ENCODE results near the gene KISS1R. TPM values are rescaled to one million over a fixed set of nuclear protein-coding genes. Genes with fewer than 3 reads are reported as not detected.
"Not testable (repeated sequence)": the region's sequence is repeated elsewhere in the genome, so short reads cannot be mapped to it uniquely, and the experiment has no call there.

The KISS1R gene
- total and polyA plus RNA-seq, 9 donors: not detected

DNA sequence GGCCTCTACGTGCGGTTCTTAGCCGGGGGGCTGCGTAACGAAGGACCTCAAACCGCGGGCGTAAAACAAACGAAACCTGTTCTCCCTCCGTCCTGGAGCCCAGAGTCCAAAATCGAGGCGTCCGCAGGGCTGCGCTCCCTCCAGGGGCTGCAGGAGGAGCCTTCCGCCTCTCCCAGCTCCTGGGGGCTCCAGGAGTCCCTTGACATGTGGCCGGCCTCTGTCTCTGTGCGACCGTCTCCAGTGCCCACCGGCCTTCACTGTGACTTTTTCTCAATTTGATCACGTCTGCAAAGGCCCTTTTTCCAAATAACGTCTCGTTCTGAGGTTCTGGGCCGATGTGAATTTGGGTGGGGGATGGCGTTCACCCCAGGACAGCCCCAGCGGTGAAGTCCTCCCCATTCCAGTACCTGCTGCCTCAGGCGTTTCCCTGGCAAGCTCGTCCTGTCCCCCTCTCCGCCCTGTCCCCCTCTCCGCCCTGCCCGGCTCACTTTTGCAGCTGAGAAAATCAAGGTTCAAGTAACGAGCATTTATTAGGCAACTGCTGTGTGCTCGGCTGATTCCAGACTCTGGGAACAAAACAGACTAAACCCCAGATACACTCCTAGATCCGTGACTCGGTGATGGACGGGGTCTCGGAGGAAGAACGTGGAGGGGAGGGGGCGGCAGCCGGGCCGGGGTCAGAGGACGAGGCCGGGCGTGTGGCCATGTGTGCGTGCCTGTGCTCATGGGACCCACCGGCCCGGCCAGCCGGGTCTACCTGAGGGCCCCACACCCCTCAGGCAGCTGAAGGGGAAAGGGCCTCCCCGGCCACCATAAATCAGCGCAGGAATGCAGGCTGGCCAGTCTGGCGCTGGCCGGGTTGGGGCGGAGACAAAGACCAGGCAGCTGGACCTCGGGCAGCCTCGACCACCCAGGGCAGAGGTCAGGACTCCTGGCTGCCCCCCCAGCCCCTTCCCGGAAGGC, 39.0 kb downstream of the KISS1R start:
- Histone ChIP-seq H3K4me3 (ENCODE audit: low read length) (no peak overlapping the region), H3K27me3 (ENCODE audit: control insufficient read depth, insufficient read depth, low read length) (peaks cover 50% of the 10 kb centered on the region), H3K4me1 (ENCODE audit: control insufficient read depth, insufficient read depth, low read length) (peaks cover 33% of the 10 kb centered on the region), H3K36me3 (ENCODE audit: control insufficient read depth, insufficient read depth, low read length) (peaks cover 5% of the 10 kb centered on the region), H3K9me3 (replicated peaks; ENCODE audit: control insufficient read depth, low read depth, low read length) (no peaks in the 10 kb centered on the region), H3K27ac (ENCODE audit: low read length) (no peak overlapping the region)
- 60% methylated on average over 44 of the region's 55 CpGs for WGBS (ENCODE audit: insufficient coverage)
- DNase-seq: no peak

DNA sequence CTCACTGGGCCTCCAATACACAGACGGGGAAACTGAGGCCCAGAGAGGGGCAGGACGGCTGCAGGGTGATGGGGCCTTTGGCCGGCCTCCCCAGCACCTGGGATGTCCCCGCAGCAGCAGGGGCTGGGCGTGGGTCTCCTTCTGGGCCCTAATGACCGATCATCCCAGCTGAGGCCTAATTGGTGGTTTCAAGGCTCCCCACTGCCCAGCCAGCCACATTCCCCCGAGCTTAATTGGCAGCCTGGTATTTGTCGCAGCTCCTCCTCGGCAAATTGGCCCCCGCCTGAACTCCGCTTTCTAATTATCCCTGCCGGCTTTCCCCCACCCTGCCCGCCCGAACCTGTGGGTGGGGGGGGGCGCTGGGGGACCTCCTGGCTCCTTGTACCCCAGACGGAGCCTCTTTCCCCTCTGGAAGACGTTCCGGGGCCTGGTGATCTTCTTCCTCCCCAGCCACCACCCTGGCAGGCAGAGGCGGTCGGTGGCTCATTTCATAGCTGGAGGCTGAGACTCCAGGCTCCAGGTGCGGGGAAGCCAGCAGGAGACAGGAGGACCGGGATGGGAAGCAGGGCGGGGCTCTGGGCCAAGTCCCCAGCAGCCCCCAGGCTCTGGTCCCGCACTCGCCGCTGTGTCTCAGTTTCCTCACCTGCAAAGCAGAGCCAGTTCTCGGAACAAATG, 39.8 kb downstream of the KISS1R start:
- no peaks in the 10 kb centered on the region for H3K9me3 ChIP-seq (replicated peaks; ENCODE audit: control insufficient read depth, low read depth, low read length)
- WGBS (ENCODE audit: insufficient coverage): 38% methylated on average over 9 of the region's 27 CpGs
- no peak overlapping the region for H3K4me3 ChIP-seq (ENCODE audit: low read length)
- H3K4me1 ChIP-seq (ENCODE audit: control insufficient read depth, insufficient read depth, low read length): peaks cover 33% of the 10 kb centered on the region
- H3K36me3 ChIP-seq (ENCODE audit: control insufficient read depth, insufficient read depth, low read length): peaks cover 5% of the 10 kb centered on the region
- H3K27me3 ChIP-seq (ENCODE audit: control insufficient read depth, insufficient read depth, low read length): peaks cover 50% of the 10 kb centered on the region
- H3K27ac ChIP-seq (ENCODE audit: low read length): no peak overlapping the region
- no peak for DNase-seq

DNA sequence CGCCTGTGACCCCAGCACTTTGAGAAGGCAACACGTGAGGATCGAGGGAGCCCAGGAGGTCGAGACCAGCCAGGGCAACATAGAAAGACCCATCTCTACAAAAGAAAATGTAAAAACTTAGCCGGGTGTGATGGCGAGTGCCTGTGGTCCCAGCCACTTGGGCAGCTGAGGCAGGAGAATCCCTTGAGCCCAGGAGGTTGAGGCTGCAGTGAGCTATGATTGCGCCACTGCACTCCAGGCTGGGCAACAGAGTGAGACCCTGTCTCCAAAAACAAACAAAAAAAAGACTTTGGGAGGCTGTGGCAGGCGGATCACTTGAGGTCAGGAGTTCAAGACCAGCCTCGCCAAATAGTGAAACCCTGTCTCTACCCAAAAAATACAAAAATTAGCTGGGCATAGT, 40.4 kb downstream of the KISS1R start:
- not testable (repeated sequence) for H3K27ac ChIP-seq (ENCODE audit: low read length); H3K9me3 ChIP-seq (replicated peaks; ENCODE audit: control insufficient read depth, low read depth, low read length); DNase-seq; H3K36me3 ChIP-seq (ENCODE audit: control insufficient read depth, insufficient read depth, low read length); H3K4me3 ChIP-seq (ENCODE audit: low read length)
- 74% methylated on average over 3 of the region's 9 CpGs for WGBS (ENCODE audit: insufficient coverage)
- Histone ChIP-seq H3K27me3 (ENCODE audit: control insufficient read depth, insufficient read depth, low read length) (peaks cover 47% of the 10 kb centered on the region), H3K4me1 (ENCODE audit: control insufficient read depth, insufficient read depth, low read length) (peaks cover 27% of the 10 kb centered on the region)

DNA sequence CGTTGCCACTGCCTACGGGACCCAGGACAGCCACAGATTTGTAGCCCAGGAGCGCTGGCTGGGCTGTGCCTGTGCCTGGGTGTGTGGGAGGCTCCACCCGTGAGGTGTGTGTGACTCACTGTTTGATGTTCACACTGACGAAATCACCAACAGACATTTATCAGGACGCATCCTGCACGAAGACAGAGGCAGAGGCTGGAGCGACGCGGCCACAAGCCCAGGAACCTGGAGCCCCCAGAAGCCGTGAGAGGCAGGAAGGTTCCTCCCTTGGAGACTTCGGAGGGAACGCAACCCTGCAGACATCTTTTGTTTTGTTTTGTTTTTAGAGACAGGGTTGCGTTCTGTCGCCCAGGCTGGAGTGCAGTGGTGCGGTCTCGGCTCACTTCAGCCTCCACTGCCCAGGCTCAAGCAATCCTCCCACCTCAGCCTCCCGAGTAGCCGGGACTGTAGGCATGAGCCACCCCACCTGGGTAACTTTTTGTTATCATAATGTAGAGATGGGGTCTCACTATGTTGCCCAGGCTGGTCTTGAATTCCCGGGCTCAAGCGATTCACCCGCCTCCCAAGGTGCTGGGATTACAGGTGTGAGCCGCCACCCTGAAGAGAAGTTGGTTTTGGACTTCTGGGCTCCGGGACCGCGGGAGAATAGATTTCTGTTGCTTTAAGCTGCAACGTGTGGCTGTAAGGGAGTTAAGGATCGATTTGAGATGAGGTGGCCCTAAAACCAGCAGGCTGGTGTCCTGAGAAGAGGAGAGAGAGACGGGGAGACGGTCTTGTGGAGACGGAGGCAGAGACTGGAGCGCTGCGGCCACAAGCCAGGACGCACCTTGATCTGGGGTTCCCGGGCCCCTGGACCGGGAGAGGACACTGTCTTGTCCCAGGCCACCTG, 42.1 kb downstream of the KISS1R start:
- peaks cover 32% of the 10 kb centered on the region for H3K27me3 ChIP-seq (ENCODE audit: control insufficient read depth, insufficient read depth, low read length)
- DNase-seq: no peak
- no peak overlapping the region for H3K27ac ChIP-seq (ENCODE audit: low read length)
- H3K4me1 ChIP-seq (ENCODE audit: control insufficient read depth, insufficient read depth, low read length): peaks cover 18% of the 10 kb centered on the region
- WGBS (ENCODE audit: insufficient coverage): 85% methylated on average over 28 of the region's 36 CpGs
- no peak overlapping the region for H3K4me3 ChIP-seq (ENCODE audit: low read length)
- no peaks in the 10 kb centered on the region for H3K9me3 ChIP-seq (replicated peaks; ENCODE audit: control insufficient read depth, low read depth, low read length)
- H3K36me3 ChIP-seq (ENCODE audit: control insufficient read depth, insufficient read depth, low read length): peaks cover 6% of the 10 kb centered on the region

DNA sequence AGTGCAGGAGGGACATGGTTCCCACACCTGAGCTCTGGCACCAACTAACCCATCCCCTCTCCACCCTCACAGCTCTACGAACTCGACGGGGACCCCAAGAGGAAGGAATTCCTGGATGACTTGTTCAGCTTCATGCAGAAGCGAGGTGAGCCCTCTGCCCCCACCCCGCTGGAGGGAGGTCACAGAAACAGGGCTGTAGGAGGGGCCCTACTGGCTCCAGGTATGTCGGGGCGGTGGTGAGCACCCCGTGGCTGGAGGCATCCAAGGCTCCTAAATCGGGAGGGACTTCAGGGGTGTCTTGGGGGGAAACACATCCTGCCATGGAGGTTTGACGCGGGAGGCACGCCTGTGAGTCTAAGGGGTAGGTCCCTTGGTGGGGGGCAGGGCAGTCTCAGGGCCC, 42.9 kb downstream of the KISS1R start:
- no peaks in the 10 kb centered on the region for H3K9me3 ChIP-seq (replicated peaks; ENCODE audit: control insufficient read depth, low read depth, low read length)
- H3K27ac ChIP-seq (ENCODE audit: low read length): no peak overlapping the region
- peaks cover 14% of the 10 kb centered on the region for H3K36me3 ChIP-seq (ENCODE audit: control insufficient read depth, insufficient read depth, low read length)
- no peak for DNase-seq
- no peak overlapping the region for H3K4me3 ChIP-seq (ENCODE audit: low read length)
- H3K27me3 ChIP-seq (ENCODE audit: control insufficient read depth, insufficient read depth, low read length): peaks cover 25% of the 10 kb centered on the region
- 82% methylated on average over 7 of the region's 12 CpGs for WGBS (ENCODE audit: insufficient coverage)
- H3K4me1 ChIP-seq (ENCODE audit: control insufficient read depth, insufficient read depth, low read length): peaks cover 18% of the 10 kb centered on the region

DNA sequence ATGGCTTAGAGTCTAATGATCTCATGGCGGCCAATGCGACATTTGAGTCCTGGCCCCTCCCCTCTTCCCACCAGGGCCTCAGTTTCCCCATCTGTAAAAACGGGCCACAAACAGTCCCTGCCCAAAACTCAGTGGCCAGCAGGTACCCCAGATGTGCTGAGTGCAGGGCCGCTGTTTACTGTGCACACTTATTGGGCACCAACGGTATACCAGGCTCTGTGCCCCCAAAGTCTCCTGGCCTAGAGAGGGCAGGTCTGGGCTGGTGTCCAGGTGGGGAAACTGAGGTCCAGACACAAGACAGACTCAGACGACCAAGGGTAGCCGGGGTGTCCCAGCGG, 43.4 kb downstream of the KISS1R start:
- no peak overlapping the region for H3K4me3 ChIP-seq (ENCODE audit: low read length)
- H3K4me1 ChIP-seq (ENCODE audit: control insufficient read depth, insufficient read depth, low read length): peaks cover 18% of the 10 kb centered on the region
- H3K9me3 ChIP-seq (replicated peaks; ENCODE audit: control insufficient read depth, low read depth, low read length): no peaks in the 10 kb centered on the region
- DNase-seq: no peak
- H3K27ac ChIP-seq (ENCODE audit: low read length): no peak overlapping the region
- peaks cover 19% of the 10 kb centered on the region for H3K27me3 ChIP-seq (ENCODE audit: control insufficient read depth, insufficient read depth, low read length)
- 64% methylated on average over 8 of the region's 8 CpGs for WGBS (ENCODE audit: insufficient coverage)
- H3K36me3 ChIP-seq (ENCODE audit: control insufficient read depth, insufficient read depth, low read length): peaks cover 18% of the 10 kb centered on the region

DNA sequence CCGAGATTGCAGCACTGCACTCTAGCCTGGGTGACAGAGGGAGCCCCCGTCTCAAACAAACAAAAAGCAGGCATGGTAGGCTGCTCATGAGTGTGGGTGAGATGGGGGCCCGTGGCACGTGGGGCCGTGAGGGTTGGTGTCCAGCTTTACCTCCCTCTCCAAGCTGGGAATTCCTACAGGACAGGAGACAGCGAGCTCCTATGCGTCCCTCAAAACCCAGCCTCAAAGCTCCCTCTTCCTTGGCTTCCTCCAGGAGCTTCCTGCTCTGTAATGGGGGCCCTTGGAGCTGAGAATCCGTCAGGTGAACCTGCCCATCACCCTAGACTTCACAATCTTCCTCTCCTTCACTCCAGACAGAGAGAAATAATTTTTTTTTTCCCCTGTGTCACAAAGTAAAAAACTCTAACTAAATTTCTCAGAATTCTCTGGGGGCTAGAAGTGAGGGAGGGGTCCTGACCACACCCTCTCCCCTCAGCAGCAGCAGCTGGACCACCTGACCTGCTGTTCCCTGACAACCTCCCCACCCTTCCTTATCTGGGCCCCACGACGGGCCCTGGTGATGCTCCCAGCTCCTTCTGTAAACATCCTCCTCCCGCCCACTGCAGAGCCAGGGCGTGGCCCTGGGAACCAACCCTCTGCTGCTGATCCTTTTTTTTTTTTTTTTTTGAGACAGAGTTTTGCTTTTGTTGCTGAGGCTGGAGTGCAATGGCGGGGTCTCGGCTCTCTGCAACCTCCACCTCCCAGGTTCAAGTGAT, 44.9 kb downstream of the KISS1R start:
- H3K27ac ChIP-seq (ENCODE audit: low read length): no peak overlapping the region
- H3K9me3 ChIP-seq (replicated peaks; ENCODE audit: control insufficient read depth, low read depth, low read length): peaks cover 4% of the 10 kb centered on the region
- H3K4me3 ChIP-seq (ENCODE audit: low read length): no peak overlapping the region
- peaks cover 5% of the 10 kb centered on the region for H3K27me3 ChIP-seq (ENCODE audit: control insufficient read depth, insufficient read depth, low read length)
- 92% methylated on average over 8 of the region's 14 CpGs for WGBS (ENCODE audit: insufficient coverage)
- H3K4me1 ChIP-seq (ENCODE audit: control insufficient read depth, insufficient read depth, low read length): peaks cover 7% of the 10 kb centered on the region
- no peak for DNase-seq
- peaks cover 23% of the 10 kb centered on the region for H3K36me3 ChIP-seq (ENCODE audit: control insufficient read depth, insufficient read depth, low read length)

DNA sequence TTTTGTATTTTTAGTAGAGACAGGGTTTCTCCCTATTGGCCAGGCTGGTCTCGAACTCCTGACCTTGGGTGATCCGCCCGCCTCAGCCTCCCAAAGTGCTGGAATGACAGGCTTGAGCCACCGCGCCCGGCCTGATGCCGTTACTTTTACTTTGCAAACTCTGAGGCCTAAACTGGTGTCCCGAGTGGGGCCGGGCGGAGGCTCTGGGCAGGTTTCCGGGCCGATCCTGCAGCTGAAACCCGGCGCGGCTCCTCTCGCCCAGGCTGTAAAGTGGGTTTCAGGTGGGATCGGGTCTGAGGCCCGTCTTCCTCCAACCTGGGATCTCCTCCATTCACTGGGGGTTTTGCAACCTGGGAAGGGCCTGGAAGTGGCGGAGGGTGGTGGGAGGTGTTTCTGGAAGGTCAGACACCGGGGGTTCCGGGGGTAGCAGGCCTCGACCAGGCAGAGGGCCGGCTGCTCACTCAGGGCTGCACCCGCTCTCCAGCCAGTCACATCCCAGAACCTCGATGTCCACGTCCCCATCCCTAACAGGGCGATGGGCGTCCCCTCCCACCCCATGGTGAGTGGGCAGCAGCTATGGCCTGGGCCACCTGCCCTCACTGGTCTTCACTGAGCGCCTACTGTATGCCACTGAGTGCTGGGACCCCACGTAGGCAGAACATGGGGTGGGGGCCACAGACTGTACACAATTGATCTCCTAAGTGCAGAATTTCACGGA, 45.7 kb downstream of the KISS1R start:
- Histone ChIP-seq H3K4me1 (ENCODE audit: control insufficient read depth, insufficient read depth, low read length) (peaks cover 4% of the 10 kb centered on the region), H3K27ac (ENCODE audit: low read length) (no peak overlapping the region), H3K36me3 (ENCODE audit: control insufficient read depth, insufficient read depth, low read length) (peaks cover 28% of the 10 kb centered on the region), H3K4me3 (ENCODE audit: low read length) (no peak overlapping the region), H3K27me3 (ENCODE audit: control insufficient read depth, insufficient read depth, low read length) (peaks cover 3% of the 10 kb centered on the region), H3K9me3 (replicated peaks; ENCODE audit: control insufficient read depth, low read depth, low read length) (peaks cover 4% of the 10 kb centered on the region)
- WGBS (ENCODE audit: insufficient coverage): 83% methylated on average over 16 of the region's 31 CpGs
- DNase-seq: no peak

DNA sequence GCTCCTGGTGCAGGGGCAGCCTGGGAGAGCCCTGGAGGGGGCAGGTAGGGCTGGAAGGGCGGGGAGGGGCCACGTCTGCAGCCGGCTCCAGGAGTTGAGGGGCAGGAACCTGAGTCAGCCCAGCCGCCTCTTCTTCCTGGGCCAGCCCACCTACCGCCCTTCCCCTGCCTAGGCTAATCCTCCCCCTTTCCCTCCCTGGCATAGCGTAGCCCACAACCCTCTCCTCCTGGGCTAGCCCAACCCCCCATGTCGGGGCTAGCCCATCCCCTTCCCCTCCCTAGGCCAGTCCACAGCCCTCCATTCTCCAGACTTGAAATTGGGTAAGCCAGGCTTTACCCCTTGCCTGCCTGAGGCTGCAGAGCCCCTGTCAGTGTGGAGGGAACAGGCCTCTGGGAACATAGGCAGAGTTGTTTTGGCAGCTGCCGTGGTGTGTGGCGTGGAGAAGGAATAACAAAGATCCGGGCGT, 46.4 kb downstream of the KISS1R start:
- H3K9me3 ChIP-seq (replicated peaks; ENCODE audit: control insufficient read depth, low read depth, low read length): peaks cover 4% of the 10 kb centered on the region
- peaks cover 32% of the 10 kb centered on the region for H3K36me3 ChIP-seq (ENCODE audit: control insufficient read depth, insufficient read depth, low read length)
- H3K4me3 ChIP-seq (ENCODE audit: low read length): no peak overlapping the region
- WGBS (ENCODE audit: insufficient coverage): 69% methylated on average over 11 of the region's 11 CpGs
- peaks cover 4% of the 10 kb centered on the region for H3K4me1 ChIP-seq (ENCODE audit: control insufficient read depth, insufficient read depth, low read length)
- no peak for DNase-seq
- no peak overlapping the region for H3K27ac ChIP-seq (ENCODE audit: low read length)
- H3K27me3 ChIP-seq (ENCODE audit: control insufficient read depth, insufficient read depth, low read length): peaks cover 3% of the 10 kb centered on the region
